HepG2 (cell line): ENCODE results near the gene TM4SF1. TPM values are rescaled to one million over a fixed set of nuclear protein-coding genes. Genes with fewer than 3 reads are reported as not detected.

Source experiments
- ATAC-seq: fragments of 200-7000 bp; cut with Tn5 transposase; 3 replicates; pipeline ENCODE4 v1.9.1; 2020; ENCODE audit warnings: mild to moderate bottlenecking, moderate library complexity
- BruUV-seq: library from RNA; stranded (reverse); fragments of 400-500 nt; replicated peaks from 2 replicates; lab custom pipeline; 2021; lab: Mats Ljungman, UMichigan
- CTCF ChIA-PET: fragments of 300-600 bp; formaldehyde crosslinking; extraction: SDS; loops from one replicate; lab custom pipeline; 2021; ENCODE audit warnings: low total read pairs, inconsistent platforms, low intra/inter-chr PET ratio; lab: Yijun Ruan, JAX
- POLR2A ChIA-PET: fragments of 350-600 bp; sonication (Branson Sonifier 250); formaldehyde crosslinking; loops from one replicate; lab custom pipeline; 2020; ENCODE audit warnings: antibody characterized with exemption, inconsistent platforms; lab: Yijun Ruan, JAX
- DNase-seq: peaks from one replicate; pipeline ENCODE4 v3.0.0-alpha.2; 2015; ENCODE audit warnings: low spot score
- FAIRE-seq: peaks from 3 replicates; lab custom pipeline; 2011; peaks lifted over from hg19 to GRCh38; lab: Jason Lieb, UNC
- H2AFZ ChIP-seq: one replicate; pipeline ENCODE4 v1.6.1; 2011; ENCODE audit warnings: low read length, inconsistent platforms
- H3K27ac ChIP-seq: fragments of 300-600 bp; 3 replicates; pipeline ENCODE4 v1.8.0; 2011; ENCODE audit warnings: mixed run types, mild to moderate bottlenecking, mixed read lengths, low read length, inconsistent platforms; ENCODE audit not compliant: insufficient read depth; ENCODE audit errors: extremely low read length
- H3K27me3 ChIP-seq, 2 experiments: fragments of 200-600 bp in 1 of 2; 2 replicates in 1 of 2; 3 replicates in 1 of 2; pipeline versions ENCODE4 v1.6.0 to v1.8.0; 2011; ENCODE audit warnings: low read length in 2 of 2, mild to moderate bottlenecking in 2 of 2, moderate library complexity in 2 of 2, inconsistent platforms in 1 of 2; ENCODE audit not compliant: insufficient read depth in 2 of 2, control insufficient read depth in 1 of 2
- H3K36me3 ChIP-seq, 2 experiments: fragments of 200-600 bp in 1 of 2; replicated peaks in 1 of 2; 2 replicates in 1 of 2; 3 replicates in 1 of 2; pipeline versions ENCODE4 v1.5.1 to v1.8.0; 2011; ENCODE audit warnings: low read length in 2 of 2, inconsistent platforms in 1 of 2; ENCODE audit not compliant: insufficient read depth in 2 of 2, control insufficient read depth in 1 of 2
- H3K4me1 ChIP-seq: 2 replicates; pipeline ENCODE4 v1.5.1; 2012; ENCODE audit warnings: low read length, inconsistent platforms; ENCODE audit not compliant: insufficient read depth
- H3K4me2 ChIP-seq: 2 replicates; pipeline ENCODE4 v1.6.0; 2011; ENCODE audit warnings: low read depth, low read length, inconsistent platforms
- H3K4me3 ChIP-seq, 3 experiments: fragments of 200-600 bp in 1 of 3; sonication (generic), shearing (Covaris generic) in 1 of 3; replicated peaks in 1 of 3; 2 replicates each; pipeline ENCODE4 v1.5.1; 2011 to 2016; ENCODE audit warnings: low read length in 3 of 3, inconsistent platforms in 2 of 3, low read depth in 2 of 3, mild to moderate bottlenecking in 2 of 3, control low read depth in 1 of 3, mixed read lengths in 1 of 3; ENCODE audit not compliant: insufficient read depth in 1 of 3
- H3K79me2 ChIP-seq: one replicate; pipeline ENCODE4 v1.6.1; 2011; ENCODE audit warnings: low read length, inconsistent platforms; ENCODE audit not compliant: insufficient read depth
- H3K9ac ChIP-seq: 2 replicates; pipeline ENCODE4 v1.6.0; 2011; ENCODE audit warnings: mild to moderate bottlenecking, low read depth, low read length, inconsistent platforms; ENCODE audit not compliant: insufficient read depth
- H3K9me3 ChIP-seq: 2 replicates; pipeline ENCODE4 v1.5.1; 2012; ENCODE audit warnings: mild to moderate bottlenecking, low read length
- H4K20me1 ChIP-seq: 2 replicates; pipeline ENCODE4 v1.6.0; 2011; ENCODE audit warnings: inconsistent platforms, mild to moderate bottlenecking, low read length, moderate library complexity; ENCODE audit not compliant: insufficient read depth
- CCAR2 ChIP-seq: fragments of 200-400 bp; formaldehyde crosslinking; optimal IDR thresholded peaks from 2 replicates; pipeline ENCODE3; 2018; ENCODE audit warnings: low read depth, mild to moderate bottlenecking, low read length, moderate library complexity
- DR1 ChIP-seq: sonication (generic); formaldehyde crosslinking; IDR thresholded peaks from 2 replicates; pipeline ENCODE4 v1.8.0; 2021; ENCODE audit warnings: mild to moderate bottlenecking, missing genetic modification reagents, inconsistent platforms
- PHF20 ChIP-seq: sonication (generic); formaldehyde crosslinking; IDR thresholded peaks from 2 replicates; pipeline ENCODE4 v1.5.0; 2020; ENCODE audit warnings: mild to moderate bottlenecking, missing genetic modification reagents
- SRSF1 ChIP-seq: fragments of 200-400 bp; formaldehyde crosslinking; optimal IDR thresholded peaks from 2 replicates; pipeline ENCODE3; 2017; ENCODE audit warnings: mild to moderate bottlenecking, low read depth, low read length, moderate library complexity
- ZBED4 ChIP-seq: sonication (generic); formaldehyde crosslinking; IDR thresholded peaks from 2 replicates; pipeline ENCODE4 v1.4.0; 2020; ENCODE audit warnings: missing genetic modification reagents, borderline replicate concordance
- ZFYVE20 ChIP-seq: sonication (generic); formaldehyde crosslinking; IDR thresholded peaks from 2 replicates; pipeline ENCODE4 v1.8.0; 2023; ENCODE audit warnings: low read depth, mild to moderate bottlenecking, moderate library complexity, missing genetic modification reagents, borderline replicate concordance
- ZNF318 ChIP-seq: sonication (generic); formaldehyde crosslinking; IDR thresholded peaks from 2 replicates; pipeline ENCODE4 v1.4.0; 2020; ENCODE audit warnings: mild to moderate bottlenecking, missing genetic modification reagents
- ZNF326 ChIP-seq: sonication (generic); formaldehyde crosslinking; IDR thresholded peaks from 2 replicates; pipeline ENCODE4 v1.4.0; 2020; ENCODE audit warnings: missing genetic modification reagents, borderline replicate concordance
- ZNF34 ChIP-seq: sonication (generic); formaldehyde crosslinking; IDR thresholded peaks from 2 replicates; pipeline ENCODE4 v1.4.0; 2020; ENCODE audit warnings: mild to moderate bottlenecking, missing genetic modification reagents, borderline replicate concordance
- ZNF547 ChIP-seq: sonication (generic); formaldehyde crosslinking; IDR thresholded peaks from 2 replicates; pipeline ENCODE4 v1.5.1; 2020; ENCODE audit warnings: mild to moderate bottlenecking, missing genetic modification reagents
- WGBS: methylation state at CpG from one replicate; pipeline ENCODE4 v1.1.6; 2017; ENCODE audit warnings: low lambda C conversion rate; 5-methylcytosine and 5-hydroxymethylcytosine counted together
- in situ Hi-C: cut with HindIII; loops from 2 replicates; pipeline ENCODE4 v1.10.0; 2017; ENCODE audit warnings: low pct_unique_long_range_greater_than_20kb; ENCODE audit not compliant: extremely low pct_ligation_motif_present
- intact Hi-C: fragments of 100-400 bp; cut with micrococcal nuclease; formaldehyde crosslinking; loops from one replicate; pipeline ENCODE4 v1.10.0; 2022; ENCODE audit not compliant: unreplicated experiment
- polyA plus RNA-seq, 8 experiments: library from polyadenylated mRNA; depleted of rRNA in 3 of 8; stranded (reverse) in 7 of 8; unstranded in 1 of 8; fragments of >200 nt; fragmentation: Illumina TruSeq in 4 of 8; extraction: Trizol in 4 of 8; gene quantifications; 2 replicates each; pipeline versions ENCODE4 v1.2.1 to v1.2.3, GENCODE V29; 2011 to 2016; ENCODE audit warnings: low read depth in 4 of 8, missing spikeins in 1 of 8, mixed read lengths in 1 of 8; ENCODE audit not compliant: insufficient read depth in 1 of 8
- total RNA-seq, 5 experiments: library from RNA; depleted of rRNA; stranded (reverse); fragments of >200 nt; fragmentation: Illumina TruSeq; extraction: Trizol; gene quantifications; 2 replicates each; pipeline ENCODE4 v1.2.3, GENCODE V29; 2016; ENCODE audit warnings: low read depth in 1 of 5

The TM4SF1 gene
- total and polyA plus RNA-seq, 2 of the 13 experiments (the other 11 are each of a cell fraction or from before 2014, with no cell fraction given): 431 to 1,359 TPM

- H3K4me2 ChIP-seq: no peak overlapping the region
- H3K9ac ChIP-seq: no peak overlapping the region
- peak overlapping the region; percentile 8 for H2AFZ ChIP-seq
- no peaks in the 10 kb centered on the region for H3K9me3 ChIP-seq
- H4K20me1 ChIP-seq: no peaks in the 10 kb centered on the region
- no peaks in the 10 kb centered on the region for H3K27me3 ChIP-seq
- H3K27ac ChIP-seq: no peak overlapping the region
- H3K36me3 ChIP-seq: no peaks in the 10 kb centered on the region
- WGBS: 66% methylated on average over 4 of the region's 4 CpGs
- intact Hi-C loops (loop anchor here (10.0 kb wide), 1 partner anchor 48 kb away; no protein-coding TSS in a partner anchor), in situ Hi-C loops (no loop called here)
- no TSS peak for BruUV-seq
- ATAC-seq (no peak), DNase-seq (no peak), FAIRE-seq (no peak)
- ChIA-PET CTCF (no interaction called here), POLR2A (no interaction called here)
- H3K4me1 ChIP-seq: peaks cover 35% of the 10 kb centered on the region
- no peaks in the 10 kb centered on the region for H3K79me2 ChIP-seq
- H3K4me3 ChIP-seq: no peak overlapping the region
- TF ChIP-seq ZNF318 (no peak), ZNF326 (CRISPR knock-in tag) (no peak), ZNF34 (CRISPR knock-in tag) (no peak), DR1 (CRISPR knock-in tag) (no peak), ZFYVE20 (CRISPR knock-in tag) (no peak), ZNF547 (CRISPR knock-in tag) (no peak), PHF20 (no peak), SRSF1 (no peak), CCAR2 (no peak), ZBED4 (CRISPR knock-in tag) (no peak)
Measured at GRCh38 chr3:149342413-149343380, 34.8 kb downstream of the TM4SF1 start.
